ENCODE data around the gene SH3GLB2.
A peak's percentile ranks its signal among the peaks of the same experiment; 100 is the strongest.

The SH3GLB2 gene

GRCh38 chr9:129072171-129072570, 44.0 kb upstream of the SH3GLB2 start:
- no peak for TF ChIP-seq CTCF (IDR thresholded peaks at IDR 0.05; ENCODE audit: control extremely low read depth, extremely low read depth, low read depth, missing control alignments)
- ChIA-PET CTCF (no interaction called here), POLR2A (no interaction called here)
- DNase-seq (ENCODE audit: extremely low spot score) = no peak

- TF ChIP-seq CTCF (IDR thresholded peaks at IDR 0.05; ENCODE audit: control extremely low read depth, extremely low read depth, low read depth, missing control alignments) = no peak
- no peak for DNase-seq (ENCODE audit: extremely low spot score)
- CTCF ChIA-PET = no interaction called here
- POLR2A ChIA-PET = no interaction called here
Observed at GRCh38 chr9:129071526-129072126, 43.5 kb upstream of the SH3GLB2 start.

GRCh38 chr9:129070696-129071525, 42.8 kb upstream of the SH3GLB2 start:
- TF ChIP-seq CTCF (IDR thresholded peaks at IDR 0.05; ENCODE audit: control extremely low read depth, extremely low read depth, low read depth, missing control alignments) = no peak
- CTCF ChIA-PET = no interaction called here
- no peak for DNase-seq (ENCODE audit: extremely low spot score)
- POLR2A ChIA-PET = no interaction called here

GRCh38 chr9:129069862-129070641, 41.9 kb upstream of the SH3GLB2 start:
- POLR2A ChIA-PET = no interaction called here

GRCh38 chr9:129068990-129069861, 41.1 kb upstream of the SH3GLB2 start:
- CTCF ChIA-PET = no interaction called here
- peak; percentile 57 for DNase-seq (ENCODE audit: extremely low spot score)
- TF ChIP-seq CTCF (IDR thresholded peaks at IDR 0.05; ENCODE audit: control extremely low read depth, extremely low read depth, low read depth, missing control alignments) = no peak
- POLR2A ChIA-PET = no interaction called here

More at GRCh38 chr9:129069862-129070641, 41.9 kb upstream of the SH3GLB2 start:
- TF ChIP-seq CTCF (IDR thresholded peaks at IDR 0.05; ENCODE audit: control extremely low read depth, extremely low read depth, low read depth, missing control alignments) = no peak
- no peak for DNase-seq (ENCODE audit: extremely low spot score)
- CTCF ChIA-PET = no interaction called here

GRCh38 chr9:129068110-129068509, 40.0 kb upstream of the SH3GLB2 start:
- no peak for DNase-seq (ENCODE audit: extremely low spot score)
- TF ChIP-seq CTCF (IDR thresholded peaks at IDR 0.05; ENCODE audit: control extremely low read depth, extremely low read depth, low read depth, missing control alignments) = no peak
- ChIA-PET POLR2A (no interaction called here), CTCF (interaction anchor here (0.8 kb wide), 1 partner anchor 40 kb away, joined by 3 read pairs; the partner anchor contains the start of gene SH3GLB2)

Measured in GM10248 (cell line).